OCI-LY7 (cell line): ENCODE measurements around the gene ITGB2. TPM values are rescaled to one million over a fixed set of nuclear protein-coding genes. Genes with fewer than 3 reads are reported as not detected.

ENCODE experiments used
- BruUV-seq: library from RNA; stranded (reverse); fragments of 400-500 nt; replicated peaks from 2 replicates; lab custom pipeline; 2021; lab: Mats Ljungman, UMichigan
- CTCF ChIA-PET: fragments of 300-600 bp; sonication (Branson Sonifier 250); formaldehyde crosslinking; loops from one replicate; lab custom pipeline; 2022; ENCODE audit warnings: antibody characterized with exemption; ENCODE audit not compliant: unreplicated experiment; lab: Charles Lee
- POLR2A ChIA-PET: fragments of 300-600 bp; sonication (Branson Sonifier 250); formaldehyde crosslinking; loops from one replicate; lab custom pipeline; 2022; ENCODE audit warnings: antibody characterized with exemption; lab: Charles Lee
- DNase-seq: peaks from one replicate; pipeline ENCODE4 v3.0.0-alpha.2; 2015; ENCODE audit warnings: low spot score
- H2AFZ ChIP-seq: fragments of 200-600 bp; sonication (generic), shearing (Covaris generic); 2 replicates; pipeline ENCODE4 v1.6.1; 2014; ENCODE audit warnings: mild to moderate bottlenecking, antibody characterized with exemption, low read length, moderate library complexity
- H3K27ac ChIP-seq: fragments of 200-600 bp; sonication (generic); 2 replicates; pipeline ENCODE4 v1.5.1; 2014; ENCODE audit warnings: mixed run types, low read depth, mild to moderate bottlenecking, moderate library complexity, low read length, inconsistent platforms; ENCODE audit not compliant: poor library complexity, severe bottlenecking
- H3K36me3 ChIP-seq: fragments of 200-600 bp; sonication (generic); 2 replicates; pipeline ENCODE4 v1.6.1; 2014; ENCODE audit warnings: mild to moderate bottlenecking, antibody characterized with exemption, low read length, moderate library complexity, mixed read lengths; ENCODE audit not compliant: insufficient read depth
- H3K4me1 ChIP-seq: fragments of 200-600 bp; sonication (generic); 2 replicates; pipeline ENCODE4 v1.5.1; 2014; ENCODE audit warnings: mild to moderate bottlenecking, low read length; ENCODE audit not compliant: insufficient read depth, poor library complexity, severe bottlenecking
- H3K4me2 ChIP-seq: fragments of 200-600 bp; sonication (generic); 2 replicates; pipeline ENCODE4 v1.6.1; 2014; ENCODE audit warnings: mild to moderate bottlenecking, low read length
- H3K4me3 ChIP-seq: fragments of 200-600 bp; sonication (generic); 2 replicates; pipeline ENCODE4 v1.5.1; 2014; ENCODE audit warnings: mild to moderate bottlenecking, low read depth, low read length; ENCODE audit not compliant: poor library complexity, severe bottlenecking
- H3K79me2 ChIP-seq: fragments of 200-600 bp; sonication (generic); 2 replicates; pipeline ENCODE4 v1.6.1; 2016; ENCODE audit warnings: low read depth, mild to moderate bottlenecking, low read length, moderate library complexity, mixed read lengths; ENCODE audit not compliant: insufficient read depth
- H3K9me2 ChIP-seq: fragments of 200-600 bp; sonication (generic); 2 replicates; pipeline ENCODE4 v1.6.1; 2016; ENCODE audit warnings: mild to moderate bottlenecking, low read length, mixed read lengths; ENCODE audit not compliant: insufficient read depth
- H3K9me3 ChIP-seq: fragments of 200-600 bp; sonication (generic); 2 replicates; pipeline ENCODE4 v1.6.1; 2014; ENCODE audit warnings: mild to moderate bottlenecking, mixed run types, low read length, mixed read lengths
- H4K20me1 ChIP-seq: fragments of 200-600 bp; sonication (generic); 2 replicates; pipeline ENCODE4 v1.6.1; 2014; ENCODE audit warnings: mild to moderate bottlenecking, antibody characterized with exemption, low read length, moderate library complexity, mixed read lengths; ENCODE audit not compliant: insufficient read depth
- CTCF ChIP-seq: fragments of 200-600 bp; sonication (generic); conservative IDR thresholded peaks from 2 replicates; pipeline ENCODE4 v1.5.1; 2014; ENCODE audit warnings: mild to moderate bottlenecking, antibody characterized with exemption, low read length, moderate library complexity, mixed read lengths
- EZH2phosphoT487 ChIP-seq: fragments of 200-600 bp; sonication (generic); IDR thresholded peaks from 2 replicates; pipeline ENCODE4 v1.6.1; 2018; ENCODE audit warnings: low read depth, borderline replicate concordance, mild to moderate bottlenecking, mixed run types, antibody characterized with exemption, low read length, moderate library complexity, mixed read lengths
- intact Hi-C: fragments of 100-400 bp; cut with micrococcal nuclease; formaldehyde crosslinking; loops from one replicate; pipeline ENCODE4 v1.10.0; 2022; ENCODE audit not compliant: unreplicated experiment
- total RNA-seq, 2 experiments: library from RNA; depleted of rRNA in 1 of 2; stranded (reverse); fragments of >200 nt in 1 of 2; shearing (Covaris generic) in 1 of 2; gene quantifications; 2 replicates each; pipeline ENCODE4 v1.2.3, GENCODE V29; 2014 to 2022

Gene ITGB2
- total RNA-seq, 2 experiments from 2014 or later = 11.6 to 78.9 TPM

GRCh38 chr21:44838039-44838895, 82.4 kb downstream of the ITGB2 start:
- Histone ChIP-seq H3K79me2 (no peaks in the 10 kb centered on the region), H3K4me2 (no peak overlapping the region), H3K9me3 (no peaks in the 10 kb centered on the region), H2AFZ (no peak overlapping the region), H3K4me3 (no peak overlapping the region), H3K4me1 (no peaks in the 10 kb centered on the region), H3K9me2 (no peaks in the 10 kb centered on the region), H3K27ac (no peak overlapping the region), H3K36me3 (no peaks in the 10 kb centered on the region), H4K20me1 (no peaks in the 10 kb centered on the region)
- no TSS peak for BruUV-seq
- ChIA-PET CTCF (no interaction called here), POLR2A (no interaction called here)
- intact Hi-C loops = no loop called here
- DNase-seq = no peak
- TF ChIP-seq EZH2phosphoT487 (no peak), CTCF (no peak)

GRCh38 chr21:44837537-44837936, 83.2 kb downstream of the ITGB2 start:
- no peak for DNase-seq
- H3K9me3 ChIP-seq = no peaks in the 10 kb centered on the region
- H3K79me2 ChIP-seq = no peaks in the 10 kb centered on the region
- no peak overlapping the region for H3K27ac ChIP-seq
- H3K4me1 ChIP-seq = no peaks in the 10 kb centered on the region
- no peak for TF ChIP-seq CTCF
- TF ChIP-seq EZH2phosphoT487 = no peak
- POLR2A ChIA-PET = no interaction called here
- H3K4me2 ChIP-seq = no peak overlapping the region
- H2AFZ ChIP-seq = no peak overlapping the region
- CTCF ChIA-PET = no interaction called here
- H3K36me3 ChIP-seq = no peaks in the 10 kb centered on the region
- H4K20me1 ChIP-seq = no peaks in the 10 kb centered on the region
- H3K4me3 ChIP-seq = no peak overlapping the region
- no peaks in the 10 kb centered on the region for H3K9me2 ChIP-seq
- BruUV-seq = no TSS peak
- intact Hi-C loops = no loop called here
